DMS153 treated with DMSO at 0.1 percent for 48 hours (cell line): ENCODE results near the gene RPL10.

Experiments used
- DNase-seq: peaks from one replicate; lab custom pipeline; 2025; ENCODE audit not compliant: unreplicated experiment; lab: John Stamatoyannopoulos, UW

The RPL10 gene

GRCh38 chrX:154360155-154360713 lies 37.9 kb upstream of the RPL10 start:
- no peak for DNase-seq

GRCh38 chrX:154362085-154362742 lies 36.0 kb upstream of the RPL10 start:
- no peak for DNase-seq

GRCh38 chrX:154363706-154364439 lies 34.3 kb upstream of the RPL10 start:
- DNase-seq = no peak

GRCh38 chrX:154365052-154365600 lies 33.1 kb upstream of the RPL10 start:
- no peak for DNase-seq

- no peak for DNase-seq
Measured at GRCh38 chrX:154365997-154366665, 32.0 kb upstream of the RPL10 start.

- no peak for DNase-seq
Measured at GRCh38 chrX:154366666-154367055, 31.5 kb upstream of the RPL10 start.

- DNase-seq = no peak
Measured at GRCh38 chrX:154367474-154368308, 30.5 kb upstream of the RPL10 start.

- peak; percentile 9 for DNase-seq
Measured at GRCh38 chrX:154368630-154369448, 29.3 kb upstream of the RPL10 start.

GRCh38 chrX:154369449-154370299 lies 28.5 kb upstream of the RPL10 start:
- DNase-seq = peak; percentile 9

- no peak for DNase-seq
Measured at GRCh38 chrX:154370300-154371016, 27.7 kb upstream of the RPL10 start.

GRCh38 chrX:154371017-154371788 lies 27.0 kb upstream of the RPL10 start:
- peak; percentile 72 for DNase-seq

GRCh38 chrX:154371789-154372300 lies 26.3 kb upstream of the RPL10 start:
- DNase-seq = no peak

- DNase-seq = no peak
Measured at GRCh38 chrX:154372612-154373022, 25.6 kb upstream of the RPL10 start.

- peak; percentile 88 for DNase-seq
Measured at GRCh38 chrX:154373340-154374306, 24.6 kb upstream of the RPL10 start.

- peak; percentile 18 for DNase-seq
Measured at GRCh38 chrX:154374313-154375155, 23.6 kb upstream of the RPL10 start, which contains the start of gene FLNA. Gene FLNA, minus strand, starts transcription at chrX:154374634. Its CDS starts 3,389 bp downstream, at chrX:154371245.
